Caco-2 (cell line): ENCODE data around the gene ZNF576. TPM values are rescaled to one million over a fixed set of nuclear protein-coding genes. Genes with fewer than 3 reads are reported as not detected.

Experiments
- BruUV-seq: library from RNA; stranded (reverse); fragments of 400-500 nt; replicated peaks from 2 replicates; lab custom pipeline; 2021; lab: Mats Ljungman, UMichigan
- CTCF ChIA-PET: fragments of 300-600 bp; sonication (Branson Sonifier 250); formaldehyde crosslinking; loops from one replicate; lab custom pipeline; 2022; ENCODE audit warnings: antibody characterized with exemption; lab: Charles Lee
- POLR2A ChIA-PET: fragments of 300-600 bp; sonication (Branson Sonifier 250); formaldehyde crosslinking; loops from one replicate; lab custom pipeline; 2022; ENCODE audit warnings: antibody characterized with exemption; lab: Charles Lee
- DNase-seq, 2 experiments: peaks; one replicate each; pipeline versions ENCODE4 v3.0.0 to v3.0.0-alpha.2; 2020 to 2022
- H3K27me3 ChIP-seq: replicated peaks from 2 replicates; pipeline ENCODE4 v1.6.0; 2011; ENCODE audit warnings: low read length; ENCODE audit not compliant: control insufficient read depth, insufficient read depth
- H3K36me3 ChIP-seq: 2 replicates; pipeline ENCODE4 v1.5.1; 2011; ENCODE audit warnings: low read length; ENCODE audit not compliant: control insufficient read depth, insufficient read depth
- H3K4me1 ChIP-seq: fragments of 250-450 bp; sonication (Bioruptor Pico); 2 replicates; pipeline ENCODE4 v1.5.1; 2020; ENCODE audit warnings: mild to moderate bottlenecking
- H3K4me3 ChIP-seq: 2 replicates; pipeline ENCODE4 v1.5.1; 2011; ENCODE audit warnings: low read depth, mild to moderate bottlenecking, control low read depth, low read length
- H3K9me3 ChIP-seq: fragments of 250-450 bp; sonication (Bioruptor Pico); 2 replicates; pipeline ENCODE4 v1.5.1; 2020; ENCODE audit warnings: mild to moderate bottlenecking, moderate library complexity
- H3K27ac Mint-ChIP-seq: one replicate; pipeline ENCODE4 v1.8.0; 2022; ENCODE audit warnings: mixed read lengths; ENCODE audit not compliant: unreplicated experiment
- H3K27me3 Mint-ChIP-seq: one replicate; pipeline ENCODE4 v1.8.0; 2022; ENCODE audit warnings: mixed read lengths; ENCODE audit not compliant: insufficient read depth, unreplicated experiment
- H3K36me3 Mint-ChIP-seq: one replicate; pipeline ENCODE4 v1.8.0; 2022; ENCODE audit warnings: mild to moderate bottlenecking, mixed read lengths; ENCODE audit not compliant: insufficient read depth, unreplicated experiment
- H3K4me1 Mint-ChIP-seq: one replicate; pipeline ENCODE4 v1.8.0; 2022; ENCODE audit warnings: low read depth, mixed read lengths; ENCODE audit not compliant: unreplicated experiment
- H3K4me3 Mint-ChIP-seq: one replicate; pipeline ENCODE4 v1.8.0; 2022; ENCODE audit warnings: mild to moderate bottlenecking, moderate library complexity, mixed read lengths; ENCODE audit not compliant: unreplicated experiment
- H3K9me3 Mint-ChIP-seq: one replicate; pipeline ENCODE4 v1.8.0; 2022; ENCODE audit warnings: mixed read lengths; ENCODE audit not compliant: unreplicated experiment
- CTCF ChIP-seq, 2 experiments: fragments of 200-600 bp in 1 of 2; IDR thresholded peaks; 1 replicate in 1 of 2; 2 replicates in 1 of 2; pipeline versions ENCODE4 v1.5.1 to v1.8.0; 2011 to 2022; ENCODE audit warnings: antibody characterized with exemption in 1 of 2, control low read depth in 1 of 2, inconsistent platforms in 1 of 2, low read depth in 1 of 2, low read length in 1 of 2, mild to moderate bottlenecking in 1 of 2, moderate library complexity in 1 of 2; ENCODE audit not compliant: insufficient read depth in 1 of 2, severe bottlenecking in 1 of 2, unreplicated experiment in 1 of 2
- intact Hi-C: fragments of 100-400 bp; cut with micrococcal nuclease; formaldehyde crosslinking; loops from one replicate; pipeline ENCODE4 v1.10.0; 2022; ENCODE audit not compliant: unreplicated experiment
- total RNA-seq: library from RNA; stranded (reverse); gene quantifications from 2 replicates; pipeline ENCODE4 v1.2.3, GENCODE V29; 2022

ZNF576 gene
- total RNA-seq, 1 experiment from 2014 or later, result 13.2 TPM

GRCh38 chr19:43560687-43561086 lies 35.7 kb upstream of the ZNF576 start:
- H3K4me3 ChIP-seq, result no peak overlapping the region
- CTCF ChIA-PET, result interaction anchor here (0.6 to 0.7 kb wide), 2 partner anchors 164 to 179 kb away, joined by 3 read pairs; no protein-coding TSS in a partner anchor
- BruUV-seq, result no TSS peak
- no peak overlapping the region for H3K4me3 Mint-ChIP-seq
- H3K9me3 ChIP-seq, result no peaks in the 10 kb centered on the region
- H3K27ac Mint-ChIP-seq, result no peak overlapping the region
- intact Hi-C loops, result loop anchor here (2.0 kb wide), 1 partner anchor 34 kb away; no protein-coding TSS in a partner anchor
- TF ChIP-seq CTCF (IDR thresholded peaks at IDR 0.05; ENCODE audit: insufficient read depth in 1 of 2, low read depth in 1 of 2, low read length in 1 of 2, severe bottlenecking in 1 of 2, unreplicated experiment in 1 of 2), result peak in 1 of 2 experiments; percentile 37
- no peaks in the 10 kb centered on the region for H3K9me3 Mint-ChIP-seq
- no peaks in the 10 kb centered on the region for H3K27me3 Mint-ChIP-seq
- H3K36me3 Mint-ChIP-seq, result peaks cover 30% of the 10 kb centered on the region
- peak; percentile 54 to 55 for DNase-seq
- H3K36me3 ChIP-seq, result peaks cover 2% of the 10 kb centered on the region
- H3K27me3 ChIP-seq, result no peaks in the 10 kb centered on the region
- no peaks in the 10 kb centered on the region for H3K4me1 Mint-ChIP-seq
- POLR2A ChIA-PET, result no interaction called here
- H3K4me1 ChIP-seq, result no peaks in the 10 kb centered on the region

DNA sequence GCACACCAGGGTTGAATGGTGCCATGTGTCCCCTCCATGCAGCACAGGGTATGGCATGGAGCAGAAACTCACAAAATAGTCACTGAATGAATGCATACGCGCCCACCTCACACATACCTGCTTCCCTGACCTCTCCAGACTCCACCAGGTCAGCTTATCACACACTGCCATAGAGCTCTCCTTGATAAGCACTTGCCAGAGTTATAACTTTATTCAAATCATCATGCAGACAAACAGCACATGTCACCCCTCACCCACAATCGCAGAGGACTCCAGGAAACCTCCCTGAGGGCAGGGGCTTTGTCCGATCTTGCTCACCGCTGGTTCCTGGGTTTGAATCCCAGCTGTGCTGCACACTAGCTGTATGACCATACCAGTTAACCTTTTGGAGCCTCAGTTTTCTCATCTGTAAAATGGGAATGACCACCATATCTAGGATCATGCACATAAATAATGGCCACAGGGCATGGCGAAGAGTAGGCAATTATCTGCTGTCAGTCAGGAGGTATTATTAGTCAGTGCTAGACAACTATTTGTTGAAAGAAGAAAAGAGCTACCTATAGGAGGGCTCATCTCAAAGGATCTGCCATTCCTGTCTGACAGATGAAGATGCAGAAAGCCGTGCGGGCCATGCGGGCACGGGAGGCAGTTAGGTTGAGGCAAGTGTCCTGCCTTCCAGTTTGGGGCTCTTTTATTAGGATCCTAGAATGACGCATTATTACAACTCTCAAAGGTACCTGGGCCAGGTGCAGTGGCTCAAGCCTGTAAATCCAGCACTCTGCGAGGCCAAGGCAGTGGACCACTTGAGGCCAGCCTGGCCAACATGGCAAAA lies 35.0 kb upstream of the ZNF576 start:
- no peak overlapping the region for H3K27ac Mint-ChIP-seq
- H3K4me3 Mint-ChIP-seq, result no peak overlapping the region
- no peaks in the 10 kb centered on the region for H3K27me3 ChIP-seq
- CTCF ChIA-PET, result interaction anchor here (0.6 kb wide), 1 partner anchor 163 kb away, joined by 3 read pairs; no protein-coding TSS in a partner anchor
- no peaks in the 10 kb centered on the region for H3K9me3 ChIP-seq
- no peak overlapping the region for H3K4me3 ChIP-seq
- POLR2A ChIA-PET, result no interaction called here
- no peaks in the 10 kb centered on the region for H3K4me1 ChIP-seq
- DNase-seq, result no peak
- H3K9me3 Mint-ChIP-seq, result no peaks in the 10 kb centered on the region
- no peaks in the 10 kb centered on the region for H3K4me1 Mint-ChIP-seq
- H3K36me3 Mint-ChIP-seq, result peaks cover 28% of the 10 kb centered on the region
- peaks cover 2% of the 10 kb centered on the region for H3K36me3 ChIP-seq
- no peak for TF ChIP-seq CTCF (IDR thresholded peaks at IDR 0.05; ENCODE audit: insufficient read depth in 1 of 2, low read depth in 1 of 2, low read length in 1 of 2, severe bottlenecking in 1 of 2, unreplicated experiment in 1 of 2)
- BruUV-seq, result no TSS peak
- no peaks in the 10 kb centered on the region for H3K27me3 Mint-ChIP-seq
- intact Hi-C loops, result loop anchor here (2.0 kb wide), 1 partner anchor 33 kb away; no protein-coding TSS in a partner anchor

DNA sequence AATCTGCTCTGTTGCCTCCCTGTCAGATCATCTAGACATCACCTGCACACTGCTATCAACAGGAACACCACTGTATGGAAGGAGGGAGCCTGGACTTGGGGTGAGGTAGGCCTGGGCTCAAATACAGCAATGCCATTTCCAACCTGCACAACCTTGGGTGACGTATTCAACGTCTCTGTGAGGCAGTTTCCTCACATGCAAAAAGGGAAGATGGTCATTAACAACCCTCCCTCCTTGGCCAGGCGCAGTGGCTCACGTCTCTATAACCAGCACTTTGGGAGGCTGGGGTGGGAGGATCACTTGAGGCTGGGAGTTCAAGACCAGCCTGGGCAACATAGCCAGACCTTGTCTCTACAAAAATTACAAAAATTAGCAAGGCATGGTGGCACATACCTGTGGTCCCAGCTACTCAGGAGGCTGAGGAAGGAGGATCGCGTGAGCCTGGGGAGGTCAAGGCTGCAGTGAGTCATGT lies 34.1 kb upstream of the ZNF576 start:
- H3K27me3 ChIP-seq, result no peaks in the 10 kb centered on the region
- Mint-ChIP-seq H3K4me3 (no peak overlapping the region), H3K27ac (no peak overlapping the region), H3K36me3 (peaks cover 28% of the 10 kb centered on the region), H3K4me1 (no peaks in the 10 kb centered on the region), H3K27me3 (no peaks in the 10 kb centered on the region), H3K9me3 (no peaks in the 10 kb centered on the region)
- intact Hi-C loops, result no loop called here
- BruUV-seq, result no TSS peak
- no peak for DNase-seq
- CTCF ChIA-PET, result no interaction called here
- H3K9me3 ChIP-seq, result no peaks in the 10 kb centered on the region
- no peak for TF ChIP-seq CTCF (IDR thresholded peaks at IDR 0.05; ENCODE audit: insufficient read depth in 1 of 2, low read depth in 1 of 2, low read length in 1 of 2, severe bottlenecking in 1 of 2, unreplicated experiment in 1 of 2)
- H3K36me3 ChIP-seq, result peaks cover 2% of the 10 kb centered on the region
- POLR2A ChIA-PET, result no interaction called here
- H3K4me3 ChIP-seq, result no peak overlapping the region
- H3K4me1 ChIP-seq, result no peaks in the 10 kb centered on the region
